ENCODE results near the gene CCDC171. TPM values are rescaled to one million over a fixed set of nuclear protein-coding genes. Genes with fewer than 3 reads are reported as not detected.

Gene CCDC171
- total RNA-seq, 1 experiment from 2014 or later = 2.6 TPM

DNA sequence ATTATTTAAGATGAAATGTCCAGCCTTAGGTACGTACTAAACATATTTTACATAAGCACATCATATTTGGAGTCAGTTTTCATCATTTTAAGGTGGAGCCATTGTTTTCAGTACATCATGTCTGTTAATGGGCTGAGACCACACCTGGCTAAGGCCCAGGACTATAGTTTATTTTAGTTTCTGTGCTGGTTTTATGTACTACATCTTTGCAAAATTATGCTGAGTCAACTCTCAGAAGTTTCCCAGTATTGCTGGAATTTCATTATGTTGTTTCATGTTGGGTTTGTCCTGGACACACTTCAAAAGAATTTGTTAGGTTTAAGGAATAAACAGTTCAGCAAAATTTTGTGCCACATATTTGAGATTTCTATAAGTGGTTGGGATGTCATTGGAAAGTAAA lies 171.2 kb downstream of the CCDC171 start:
- POLR2A ChIA-PET = no interaction called here
- ATAC-seq = no peak
- CTCF ChIA-PET = no interaction called here
- Histone ChIP-seq H3K36me3 (ENCODE audit: control insufficient read depth in 1 of 2, insufficient read depth in 2 of 2, low read length in 2 of 2) (no peaks in the 10 kb centered on the region), H3K79me2 (ENCODE audit: insufficient read depth, low read length) (no peaks in the 10 kb centered on the region), H3K27ac (ENCODE audit: low read depth, low read length) (no peak overlapping the region), H3K4me3 (replicated peaks in 1 of 2; ENCODE audit: low read depth in 1 of 2, low read length in 2 of 2) (no peak overlapping the region), H3K9me3 (ENCODE audit: control insufficient read depth in 1 of 2, insufficient read depth in 1 of 2, low read depth in 1 of 2, low read length in 2 of 2) (no peaks in the 10 kb centered on the region), H3K4me1 (ENCODE audit: control insufficient read depth in 1 of 2, insufficient read depth in 2 of 2, low read length in 2 of 2) (no peaks in the 10 kb centered on the region), H3K9ac (ENCODE audit: low read length) (no peak overlapping the region), H3K9me2 (ENCODE audit: insufficient read depth) (no peaks in the 10 kb centered on the region), H3K4me2 (ENCODE audit: low read length) (no peak overlapping the region), H3K27me3 (ENCODE audit: insufficient read depth, low read length) (no peaks in the 10 kb centered on the region), H4K20me1 (ENCODE audit: insufficient read depth) (no peaks in the 10 kb centered on the region), H2AFZ (ENCODE audit: low read depth, low read length, poor library complexity, severe bottlenecking) (no peak overlapping the region)
- no peak for DNase-seq (ENCODE audit: low read depth, low spot score)
- TF ChIP-seq, protein P1, sequence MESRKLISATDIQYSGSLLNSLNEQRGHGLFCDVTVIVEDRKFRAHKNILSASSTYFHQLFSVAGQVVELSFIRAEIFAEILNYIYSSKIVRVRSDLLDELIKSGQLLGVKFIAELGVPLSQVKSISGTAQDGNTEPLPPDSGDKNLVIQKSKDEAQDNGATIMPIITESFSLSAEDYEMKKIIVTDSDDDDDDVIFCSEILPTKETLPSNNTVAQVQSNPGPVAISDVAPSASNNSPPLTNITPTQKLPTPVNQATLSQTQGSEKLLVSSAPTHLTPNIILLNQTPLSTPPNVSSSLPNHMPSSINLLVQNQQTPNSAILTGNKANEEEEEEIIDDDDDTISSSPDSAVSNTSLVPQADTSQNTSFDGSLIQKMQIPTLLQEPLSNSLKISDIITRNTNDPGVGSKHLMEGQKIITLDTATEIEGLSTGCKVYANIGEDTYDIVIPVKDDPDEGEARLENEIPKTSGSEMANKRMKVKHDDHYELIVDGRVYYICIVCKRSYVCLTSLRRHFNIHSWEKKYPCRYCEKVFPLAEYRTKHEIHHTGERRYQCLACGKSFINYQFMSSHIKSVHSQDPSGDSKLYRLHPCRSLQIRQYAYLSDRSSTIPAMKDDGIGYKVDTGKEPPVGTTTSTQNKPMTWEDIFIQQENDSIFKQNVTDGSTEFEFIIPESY (IDR thresholded peaks at IDR 0.05; ENCODE audit: extremely low read depth, insufficient replicate concordance, low read length) = no peak
- TF ChIP-seq, protein P2, sequence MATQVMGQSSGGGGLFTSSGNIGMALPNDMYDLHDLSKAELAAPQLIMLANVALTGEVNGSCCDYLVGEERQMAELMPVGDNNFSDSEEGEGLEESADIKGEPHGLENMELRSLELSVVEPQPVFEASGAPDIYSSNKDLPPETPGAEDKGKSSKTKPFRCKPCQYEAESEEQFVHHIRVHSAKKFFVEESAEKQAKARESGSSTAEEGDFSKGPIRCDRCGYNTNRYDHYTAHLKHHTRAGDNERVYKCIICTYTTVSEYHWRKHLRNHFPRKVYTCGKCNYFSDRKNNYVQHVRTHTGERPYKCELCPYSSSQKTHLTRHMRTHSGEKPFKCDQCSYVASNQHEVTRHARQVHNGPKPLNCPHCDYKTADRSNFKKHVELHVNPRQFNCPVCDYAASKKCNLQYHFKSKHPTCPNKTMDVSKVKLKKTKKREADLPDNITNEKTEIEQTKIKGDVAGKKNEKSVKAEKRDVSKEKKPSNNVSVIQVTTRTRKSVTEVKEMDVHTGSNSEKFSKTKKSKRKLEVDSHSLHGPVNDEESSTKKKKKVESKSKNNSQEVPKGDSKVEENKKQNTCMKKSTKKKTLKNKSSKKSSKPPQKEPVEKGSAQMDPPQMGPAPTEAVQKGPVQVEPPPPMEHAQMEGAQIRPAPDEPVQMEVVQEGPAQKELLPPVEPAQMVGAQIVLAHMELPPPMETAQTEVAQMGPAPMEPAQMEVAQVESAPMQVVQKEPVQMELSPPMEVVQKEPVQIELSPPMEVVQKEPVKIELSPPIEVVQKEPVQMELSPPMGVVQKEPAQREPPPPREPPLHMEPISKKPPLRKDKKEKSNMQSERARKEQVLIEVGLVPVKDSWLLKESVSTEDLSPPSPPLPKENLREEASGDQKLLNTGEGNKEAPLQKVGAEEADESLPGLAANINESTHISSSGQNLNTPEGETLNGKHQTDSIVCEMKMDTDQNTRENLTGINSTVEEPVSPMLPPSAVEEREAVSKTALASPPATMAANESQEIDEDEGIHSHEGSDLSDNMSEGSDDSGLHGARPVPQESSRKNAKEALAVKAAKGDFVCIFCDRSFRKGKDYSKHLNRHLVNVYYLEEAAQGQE (IDR thresholded peaks at IDR 0.05; ENCODE audit: low read depth) = no peak
- TF ChIP-seq TCF7L2 (IDR thresholded peaks at IDR 0.05; ENCODE audit: borderline replicate concordance, extremely low read depth, insufficient read depth, insufficient read length) (no peak), YY1 (IDR thresholded peaks at IDR 0.05; ENCODE audit: extremely low read depth, insufficient replicate concordance, low read depth, low read length) (no peak), POLR2AphosphoS5 (IDR thresholded peaks at IDR 0.05; ENCODE audit: low read depth, low read length) (no peak), ZFX (IDR thresholded peaks at IDR 0.05) (no peak), CBX3 (IDR thresholded peaks at IDR 0.05; ENCODE audit: low read depth) (no peak)
- RAD21 ChIA-PET (ENCODE audit: low non-redundant PET in 1 of 2, low total read pairs in 2 of 2, uncharacterized antibody in 2 of 2, unreplicated experiment in 2 of 2) = no interaction called here
- no TSS peak for BruUV-seq (replicated peaks)
- intact Hi-C loops (cut with micrococcal nuclease) = no loop called here
